ENCODE results near the gene ANO7.

The ANO7 gene

DNA sequence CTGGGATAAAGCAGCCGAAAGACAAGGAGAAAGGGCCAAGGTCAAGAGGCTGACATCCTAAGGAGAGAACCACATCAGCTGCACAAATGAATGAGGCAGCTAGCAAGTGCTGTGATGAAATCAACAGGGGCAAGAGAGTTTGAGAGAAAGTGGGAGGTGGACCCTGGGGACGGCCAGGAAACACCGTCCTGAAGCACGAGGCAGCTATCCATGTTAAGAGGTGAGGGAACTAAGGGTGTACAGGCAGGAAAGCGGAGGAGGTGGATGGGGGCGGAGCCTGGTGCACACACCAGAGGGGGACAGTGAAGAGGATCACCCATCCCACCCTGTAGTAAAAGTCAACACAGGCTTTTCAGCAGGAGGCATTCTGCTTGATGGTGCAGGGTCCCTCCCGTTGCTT, 74.6 kb downstream of the ANO7 start:
- Histone ChIP-seq H4K20me1 (ENCODE audit: insufficient read depth, low read length) (peaks cover 12% of the 10 kb centered on the region), H3K9ac (ENCODE audit: low read length) (no peak overlapping the region), H3K27me3 (ENCODE audit: low read depth, low read length) (no peaks in the 10 kb centered on the region), H3K27ac (ENCODE audit: low read length) (no peak overlapping the region), H3K79me2 (ENCODE audit: low read length) (peaks cover 22% of the 10 kb centered on the region), H3K9me3 (ENCODE audit: insufficient read depth, low read length) (no peaks in the 10 kb centered on the region), H3K4me2 (ENCODE audit: low read length) (no peak overlapping the region), H3K4me1 (ENCODE audit: low read length) (no peaks in the 10 kb centered on the region), H3K36me3 (replicated peaks; ENCODE audit: low read depth, low read length) (peaks cover 59% of the 10 kb centered on the region), H3K4me3 (ENCODE audit: low read length) (no peak overlapping the region), H2AFZ (ENCODE audit: low read depth, low read length) (no peak overlapping the region)
- no peak for TF ChIP-seq EZH2phosphoT487 (IDR thresholded peaks at IDR 0.05; ENCODE audit: low read depth)
- TF ChIP-seq, protein P1, sequence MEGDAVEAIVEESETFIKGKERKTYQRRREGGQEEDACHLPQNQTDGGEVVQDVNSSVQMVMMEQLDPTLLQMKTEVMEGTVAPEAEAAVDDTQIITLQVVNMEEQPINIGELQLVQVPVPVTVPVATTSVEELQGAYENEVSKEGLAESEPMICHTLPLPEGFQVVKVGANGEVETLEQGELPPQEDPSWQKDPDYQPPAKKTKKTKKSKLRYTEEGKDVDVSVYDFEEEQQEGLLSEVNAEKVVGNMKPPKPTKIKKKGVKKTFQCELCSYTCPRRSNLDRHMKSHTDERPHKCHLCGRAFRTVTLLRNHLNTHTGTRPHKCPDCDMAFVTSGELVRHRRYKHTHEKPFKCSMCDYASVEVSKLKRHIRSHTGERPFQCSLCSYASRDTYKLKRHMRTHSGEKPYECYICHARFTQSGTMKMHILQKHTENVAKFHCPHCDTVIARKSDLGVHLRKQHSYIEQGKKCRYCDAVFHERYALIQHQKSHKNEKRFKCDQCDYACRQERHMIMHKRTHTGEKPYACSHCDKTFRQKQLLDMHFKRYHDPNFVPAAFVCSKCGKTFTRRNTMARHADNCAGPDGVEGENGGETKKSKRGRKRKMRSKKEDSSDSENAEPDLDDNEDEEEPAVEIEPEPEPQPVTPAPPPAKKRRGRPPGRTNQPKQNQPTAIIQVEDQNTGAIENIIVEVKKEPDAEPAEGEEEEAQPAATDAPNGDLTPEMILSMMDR (IDR thresholded peaks at IDR 0.05; ENCODE audit: low read depth, low read length) = no peak

DNA sequence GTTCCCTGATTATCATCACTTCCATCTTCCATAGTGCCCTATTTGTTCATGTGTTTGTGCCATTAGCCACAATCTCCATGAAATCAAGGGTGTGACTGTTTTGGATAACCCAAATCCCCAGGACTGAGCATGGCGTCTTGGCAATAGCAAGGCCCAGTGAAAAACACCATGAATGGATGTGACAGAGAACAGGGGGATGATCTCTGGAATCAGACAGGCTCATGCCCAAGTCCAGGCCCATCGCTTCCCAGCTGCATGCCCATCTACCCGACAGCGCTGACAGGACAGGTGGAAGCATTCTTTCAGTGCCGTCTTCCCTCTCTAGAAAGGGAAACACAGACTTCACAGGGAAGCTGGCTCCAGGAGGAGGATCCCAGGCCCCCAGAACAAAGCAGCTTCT, 77.0 kb downstream of the ANO7 start:
- H3K27me3 ChIP-seq (ENCODE audit: low read depth, low read length) = no peaks in the 10 kb centered on the region
- TF ChIP-seq, protein P1 (IDR thresholded peaks at IDR 0.05; ENCODE audit: low read depth, low read length) = no peak
- TF ChIP-seq EZH2phosphoT487 (IDR thresholded peaks at IDR 0.05; ENCODE audit: low read depth) = no peak
- no peak overlapping the region for H3K4me3 ChIP-seq (ENCODE audit: low read length)
- H3K4me1 ChIP-seq (ENCODE audit: low read length) = no peaks in the 10 kb centered on the region
- no peak overlapping the region for H2AFZ ChIP-seq (ENCODE audit: low read depth, low read length)
- H4K20me1 ChIP-seq (ENCODE audit: insufficient read depth, low read length) = peaks cover 37% of the 10 kb centered on the region
- H3K79me2 ChIP-seq (ENCODE audit: low read length) = peaks cover 40% of the 10 kb centered on the region
- no peak overlapping the region for H3K27ac ChIP-seq (ENCODE audit: low read length)
- no peaks in the 10 kb centered on the region for H3K9me3 ChIP-seq (ENCODE audit: insufficient read depth, low read length)
- H3K36me3 ChIP-seq (replicated peaks; ENCODE audit: low read depth, low read length) = peaks cover 52% of the 10 kb centered on the region
- no peak overlapping the region for H3K4me2 ChIP-seq (ENCODE audit: low read length)
- no peak overlapping the region for H3K9ac ChIP-seq (ENCODE audit: low read length)

DNA sequence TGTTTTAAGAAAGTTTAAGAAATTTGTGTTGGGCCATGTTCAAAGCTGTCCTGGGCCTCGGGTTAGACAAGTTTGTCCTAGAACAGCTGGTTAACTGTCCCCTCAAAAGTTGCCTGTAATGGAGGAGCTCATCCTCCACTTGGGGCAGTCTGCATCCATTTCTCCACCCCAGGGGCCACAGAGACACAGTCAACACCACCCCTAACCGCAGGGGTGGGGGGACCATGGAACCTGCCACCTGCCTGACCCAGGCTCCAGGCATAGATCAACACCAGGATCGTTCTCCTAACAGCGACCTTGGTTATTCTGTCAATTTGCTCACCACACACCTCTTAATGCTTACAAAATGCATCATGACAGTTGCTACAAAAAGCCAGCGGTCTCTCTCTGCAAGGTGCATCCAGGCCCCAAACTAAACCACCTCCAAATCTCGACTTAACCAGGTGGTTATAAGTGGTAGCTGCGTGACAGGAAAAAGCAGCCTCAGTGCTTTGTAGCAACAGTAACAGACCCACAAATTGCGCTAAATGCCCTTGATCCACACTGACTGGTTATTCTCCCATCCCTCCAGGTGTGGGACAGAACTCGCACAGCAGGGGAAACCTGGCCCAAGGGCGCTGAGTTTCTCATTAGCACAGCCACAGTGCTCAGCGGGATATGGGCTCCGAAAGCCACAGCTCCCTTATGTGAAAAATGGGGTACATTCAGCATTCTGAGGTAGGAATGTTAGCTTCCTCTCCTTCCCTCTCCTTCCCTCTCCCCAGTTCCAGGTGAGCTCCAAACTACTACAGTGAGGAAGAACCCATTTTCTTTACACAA, 79.0 kb downstream of the ANO7 start:
- no peak overlapping the region for H3K9ac ChIP-seq (ENCODE audit: low read length)
- H3K27me3 ChIP-seq (ENCODE audit: low read depth, low read length) = no peaks in the 10 kb centered on the region
- H3K4me3 ChIP-seq (ENCODE audit: low read length) = no peak overlapping the region
- H3K36me3 ChIP-seq (replicated peaks; ENCODE audit: low read depth, low read length) = peaks cover 36% of the 10 kb centered on the region
- peaks cover 59% of the 10 kb centered on the region for H3K79me2 ChIP-seq (ENCODE audit: low read length)
- H3K27ac ChIP-seq (ENCODE audit: low read length) = no peak overlapping the region
- no peak overlapping the region for H2AFZ ChIP-seq (ENCODE audit: low read depth, low read length)
- no peaks in the 10 kb centered on the region for H3K9me3 ChIP-seq (ENCODE audit: insufficient read depth, low read length)
- peaks cover 45% of the 10 kb centered on the region for H4K20me1 ChIP-seq (ENCODE audit: insufficient read depth, low read length)
- TF ChIP-seq EZH2phosphoT487 (IDR thresholded peaks at IDR 0.05; ENCODE audit: low read depth) = no peak
- TF ChIP-seq, protein P1 (IDR thresholded peaks at IDR 0.05; ENCODE audit: low read depth, low read length) = no peak
- no peak overlapping the region for H3K4me2 ChIP-seq (ENCODE audit: low read length)
- peaks cover 9% of the 10 kb centered on the region for H3K4me1 ChIP-seq (ENCODE audit: low read length)

DNA sequence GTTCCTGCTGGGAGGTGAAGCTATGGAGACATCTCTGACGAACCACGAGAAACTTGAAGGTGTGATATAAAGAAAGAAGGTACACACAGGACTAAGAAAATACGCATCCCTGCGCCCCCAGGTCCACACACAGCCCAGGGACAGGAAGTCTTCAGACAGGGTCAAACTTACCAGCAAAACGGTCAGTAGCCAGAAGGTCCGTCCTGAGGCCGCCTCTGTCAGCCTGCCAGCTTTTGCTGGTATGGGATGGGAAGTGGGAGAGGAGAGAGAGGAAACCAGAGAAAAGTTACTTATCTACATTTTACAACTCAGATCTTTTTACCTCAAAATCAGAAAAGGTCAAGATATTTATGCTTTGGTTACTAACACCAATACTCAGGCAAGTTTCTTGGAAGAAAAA, 79.8 kb downstream of the ANO7 start:
- Histone ChIP-seq H4K20me1 (ENCODE audit: insufficient read depth, low read length) (peaks cover 45% of the 10 kb centered on the region), H3K9me3 (ENCODE audit: insufficient read depth, low read length) (no peaks in the 10 kb centered on the region), H3K79me2 (ENCODE audit: low read length) (peaks cover 66% of the 10 kb centered on the region), H2AFZ (ENCODE audit: low read depth, low read length) (no peak overlapping the region), H3K36me3 (replicated peaks; ENCODE audit: low read depth, low read length) (peaks cover 28% of the 10 kb centered on the region), H3K27ac (ENCODE audit: low read length) (no peak overlapping the region), H3K4me1 (ENCODE audit: low read length) (peaks cover 14% of the 10 kb centered on the region), H3K9ac (ENCODE audit: low read length) (no peak overlapping the region), H3K4me2 (ENCODE audit: low read length) (no peak overlapping the region), H3K27me3 (ENCODE audit: low read depth, low read length) (no peaks in the 10 kb centered on the region), H3K4me3 (ENCODE audit: low read length) (no peak overlapping the region)
- TF ChIP-seq, protein P1 (IDR thresholded peaks at IDR 0.05; ENCODE audit: low read depth, low read length) = no peak
- no peak for TF ChIP-seq EZH2phosphoT487 (IDR thresholded peaks at IDR 0.05; ENCODE audit: low read depth)

Data from OCI-LY3 (cell line).